SK-N-SH (cell line): ENCODE results near the gene FRMD1. TPM values are rescaled to one million over a fixed set of nuclear protein-coding genes. Genes with fewer than 3 reads are reported as not detected.

Experiments used
- CTCF ChIA-PET: fragments of 300-600, 350-600 bp; formaldehyde crosslinking; extraction: SDS; loops from one replicate; lab custom pipeline; 2021; lab: Yijun Ruan, JAX
- POLR2A ChIA-PET: fragments of 350-600 bp; sonication (Branson Sonifier 250); formaldehyde crosslinking; extraction: SDS; loops from one replicate; lab custom pipeline; 2020; ENCODE audit warnings: antibody characterized with exemption, inconsistent platforms; lab: Yijun Ruan, JAX
- DNase-seq: peaks from one replicate; pipeline ENCODE4 v3.0.0; 2012
- H2AFZ ChIP-seq: fragments of 200-600 bp; sonication (generic); 2 replicates; pipeline ENCODE4 v1.8.1; 2016; ENCODE audit warnings: antibody characterized with exemption, mild to moderate bottlenecking, low read depth
- H3F3A ChIP-seq: fragments of 200-600 bp; sonication (generic); replicated peaks from 2 replicates; pipeline ENCODE3; 2016; ENCODE audit warnings: antibody characterized with exemption, mild to moderate bottlenecking; ENCODE audit not compliant: insufficient read depth
- H3K27ac ChIP-seq, 2 experiments: fragments of 200-500 bp in 1 of 2; fragments of 200-600 bp in 1 of 2; sonication (Bioruptor generic) in 1 of 2; sonication (generic), shearing (Covaris generic) in 1 of 2; 2 replicates each; pipeline versions ENCODE4 v1.5.1 to v1.6.1; 2014 to 2016; ENCODE audit warnings: low read depth in 2 of 2, inconsistent platforms in 1 of 2, low read length in 1 of 2, mild to moderate bottlenecking in 1 of 2, mixed read lengths in 1 of 2
- H3K27me3 ChIP-seq: fragments of 200-600 bp; sonication (generic), shearing (Covaris generic); 2 replicates; pipeline ENCODE4 v1.6.1; 2016; ENCODE audit warnings: mixed run types; ENCODE audit not compliant: insufficient read depth
- H3K36me3 ChIP-seq, 2 experiments: fragments of 200-500 bp in 1 of 2; fragments of 200-600 bp in 1 of 2; sonication (Bioruptor generic) in 1 of 2; sonication (generic) in 1 of 2; replicated peaks in 1 of 2; 2 replicates each; pipeline versions ENCODE3 to v1.5.1; 2014 to 2016; ENCODE audit warnings: low read length in 1 of 2, mild to moderate bottlenecking in 1 of 2; ENCODE audit not compliant: insufficient read depth in 2 of 2, control insufficient read depth in 1 of 2
- H3K4me1 ChIP-seq, 2 experiments: fragments of 200-500 bp in 1 of 2; fragments of 200-600 bp in 1 of 2; sonication (Bioruptor generic) in 1 of 2; sonication (generic), shearing (Covaris generic) in 1 of 2; 2 replicates each; pipeline versions ENCODE4 v1.5.1 to v1.6.1; 2014 to 2016; ENCODE audit warnings: low read depth in 1 of 2, low read length in 1 of 2, mixed run types in 1 of 2; ENCODE audit not compliant: insufficient read depth in 2 of 2, control insufficient read depth in 1 of 2
- H3K4me2 ChIP-seq: fragments of 200-600 bp; sonication (generic), shearing (Covaris generic); 2 replicates; pipeline ENCODE4 v1.6.1; 2017; ENCODE audit warnings: mixed run types
- H3K4me3 ChIP-seq, 2 experiments: fragments of 200-500 bp in 1 of 2; fragments of 200-600 bp in 1 of 2; sonication (Bioruptor generic) in 1 of 2; sonication (generic), shearing (Covaris generic) in 1 of 2; 2 replicates each; pipeline versions ENCODE4 v1.5.1 to v1.8.1; 2014 to 2016; ENCODE audit warnings: low read depth in 2 of 2, inconsistent platforms in 1 of 2, low read length in 1 of 2, mild to moderate bottlenecking in 1 of 2, mixed read lengths in 1 of 2, moderate library complexity in 1 of 2
- H3K79me2 ChIP-seq: fragments of 200-600 bp; sonication (generic); 2 replicates; pipeline ENCODE4 v1.8.1; 2017; ENCODE audit warnings: mild to moderate bottlenecking; ENCODE audit not compliant: insufficient read depth
- H3K9ac ChIP-seq: fragments of 200-600 bp; sonication (generic); 2 replicates; pipeline ENCODE4 v1.6.1; 2017; ENCODE audit warnings: mixed run types
- H3K9me2 ChIP-seq: fragments of 200-600 bp; sonication (generic); 2 replicates; pipeline ENCODE4 v1.6.1; 2017; ENCODE audit warnings: mixed run types
- H3K9me3 ChIP-seq: fragments of 200-600 bp; sonication (generic); 2 replicates; pipeline ENCODE4 v1.6.1; 2017; ENCODE audit warnings: mixed run types, mild to moderate bottlenecking, moderate library complexity
- H4K20me1 ChIP-seq: fragments of 200-600 bp; sonication (generic); 2 replicates; pipeline ENCODE4 v1.6.1; 2017; ENCODE audit warnings: mild to moderate bottlenecking, mixed run types; ENCODE audit not compliant: insufficient read depth
- EP300 ChIP-seq, 2 experiments: IDR thresholded peaks; 2 replicates each; pipeline versions ENCODE4 v1.4.0 to v1.6.1; 2012; ENCODE audit warnings: borderline replicate concordance in 1 of 2, low read depth in 1 of 2, low read length in 1 of 2
- EZH2phosphoT487 ChIP-seq: fragments of 200-600 bp; sonication (generic); IDR thresholded peaks from 2 replicates; pipeline ENCODE4 v1.6.1; 2017; ENCODE audit warnings: low read depth, mixed run types, mild to moderate bottlenecking, antibody characterized with exemption, moderate library complexity, borderline replicate concordance
- FOSL2 ChIP-seq: IDR thresholded peaks from 2 replicates; pipeline ENCODE4 v1.4.0; 2012; ENCODE audit warnings: low read depth, mild to moderate bottlenecking, moderate library complexity, borderline replicate concordance
- JUND ChIP-seq: IDR thresholded peaks from 2 replicates; pipeline ENCODE4 v1.4.0; 2012
- MEF2A ChIP-seq: IDR thresholded peaks from 2 replicates; pipeline ENCODE4 v1.4.0; 2012; ENCODE audit warnings: low read depth, borderline replicate concordance
- MXI1 ChIP-seq: IDR thresholded peaks from 2 replicates; pipeline ENCODE4 v1.6.1; 2012; ENCODE audit warnings: mild to moderate bottlenecking, low read depth, low read length, improper control_type of control experiment
- NRF1 ChIP-seq: IDR thresholded peaks from 2 replicates; pipeline ENCODE4 v1.6.1; 2012; ENCODE audit warnings: low read depth, mild to moderate bottlenecking, low read length
- REST ChIP-seq: IDR thresholded peaks from 2 replicates; pipeline ENCODE4 v1.6.1; 2012; ENCODE audit warnings: mild to moderate bottlenecking, low read depth, low read length, moderate library complexity
- RXRA ChIP-seq: IDR thresholded peaks from 2 replicates; pipeline ENCODE4 v1.4.0; 2012; ENCODE audit warnings: low read depth, mild to moderate bottlenecking, borderline replicate concordance
- TCF12 ChIP-seq: IDR thresholded peaks from 2 replicates; pipeline ENCODE4 v1.4.0; 2012
- TEAD4 ChIP-seq: IDR thresholded peaks from 2 replicates; pipeline ENCODE4 v1.4.0; 2012; ENCODE audit warnings: mild to moderate bottlenecking, borderline replicate concordance; ENCODE audit not compliant: insufficient read depth
- WGBS: methylation state at CpG from one replicate; pipeline ENCODE4 v1.1.6; 2017; ENCODE audit warnings: low lambda C conversion rate; 5-methylcytosine and 5-hydroxymethylcytosine counted together
- polyA plus RNA-seq, 3 experiments: library from polyadenylated mRNA; depleted of rRNA; stranded (reverse); fragments of >200 nt; gene quantifications; 2 replicates each; pipeline ENCODE4 v1.2.3, GENCODE V29; 2012

The FRMD1 gene
- polyA plus RNA-seq, 1 of the 3 experiments (the other 2 are of a cell fraction) = not detected

DNA sequence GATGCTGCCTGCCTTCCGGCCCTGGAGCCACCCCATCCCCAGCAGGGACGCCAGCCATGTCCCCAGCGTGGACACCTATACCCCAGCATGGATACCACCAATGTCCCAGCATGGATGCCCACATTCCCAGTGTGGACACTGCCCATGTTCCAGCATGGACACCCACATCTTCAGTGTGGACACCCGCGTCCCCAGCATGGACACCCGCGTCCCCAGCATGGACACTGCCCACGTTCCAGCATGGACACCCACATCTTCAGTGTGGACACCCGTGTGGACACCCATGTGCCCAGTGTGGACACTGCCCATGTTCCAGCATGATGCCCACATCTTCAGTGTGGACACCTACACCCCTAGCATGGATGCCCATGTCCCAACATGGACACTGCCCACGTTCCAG is 7.1 kb upstream of the FRMD1 start (continued):
- TF ChIP-seq FOSL2 = no peak
- TF ChIP-seq EZH2phosphoT487 = no peak

- H3K79me2 ChIP-seq = no peaks in the 10 kb centered on the region
- no peaks in the 10 kb centered on the region for H4K20me1 ChIP-seq
- no peak for TF ChIP-seq TEAD4
- H3K4me3 ChIP-seq = no peak overlapping the region
- H3K9me2 ChIP-seq = no peaks in the 10 kb centered on the region
- H3K9me3 ChIP-seq = no peaks in the 10 kb centered on the region
- no peaks in the 10 kb centered on the region for H3K36me3 ChIP-seq
- WGBS = 76% methylated on average over 7 of the region's 19 CpGs
- no peak for DNase-seq
- H3K4me2 ChIP-seq = no peak overlapping the region
- CTCF ChIA-PET = no interaction called here
- H3K9ac ChIP-seq = no peak overlapping the region
- H2AFZ ChIP-seq = no peak overlapping the region
- POLR2A ChIA-PET = no interaction called here
- H3K4me1 ChIP-seq = no peaks in the 10 kb centered on the region; a peak in 1 of 4 replicates
- no peaks in the 10 kb centered on the region for H3K27me3 ChIP-seq
- no peaks in the 10 kb centered on the region for H3F3A ChIP-seq
- H3K27ac ChIP-seq = no peak overlapping the region
These were observed 5.6 kb upstream of the FRMD1 start for GRCh38 chr6:168084465-168085160.

- TF ChIP-seq EP300 (IDR thresholded peaks at IDR 0.05; ENCODE audit: borderline replicate concordance in 1 of 2, low read depth in 1 of 2, low read length in 1 of 2) (no peak), NRF1 (no peak), RXRA (no peak), TCF12 (no peak), MXI1 (no peak), REST (no peak), JUND (no peak), MEF2A (no peak), EZH2phosphoT487 (no peak)
These were observed 4.5 kb upstream of the FRMD1 start for GRCh38 chr6:168083514-168083885.

More at GRCh38 chr6:168083514-168083885, 4.5 kb upstream of the FRMD1 start:
- Histone ChIP-seq H3K9me2 (no peaks in the 10 kb centered on the region), H2AFZ (no peak overlapping the region), H3K4me3 (no peak overlapping the region), H3K9ac (no peak overlapping the region), H3K27me3 (no peaks in the 10 kb centered on the region), H3K4me2 (no peak overlapping the region), H3F3A (no peaks in the 10 kb centered on the region), H4K20me1 (no peaks in the 10 kb centered on the region), H3K27ac (no peak overlapping the region), H3K9me3 (no peaks in the 10 kb centered on the region), H3K79me2 (no peaks in the 10 kb centered on the region), H3K4me1 (no peaks in the 10 kb centered on the region; a peak in 1 of 4 replicates), H3K36me3 (no peaks in the 10 kb centered on the region)
- ChIA-PET CTCF (no interaction called here), POLR2A (no interaction called here)
- 33% methylated on average over 1 of the region's 5 CpGs for WGBS
- no peak for DNase-seq
